Activated CD4-positive, CD25-positive, alpha-beta regulatory T cell treated with anti-CD3 and anti-CD28 coated beads, Interleukin-2, amount 50 U/mL, for 72 hours (primary cell): ENCODE data around the gene CDH4.

Source experiments
- DNase-seq: peaks from one replicate; pipeline ENCODE4 v3.0.0; 2021

Gene CDH4

GRCh38 chr20:61763740-61764400 is 511.8 kb downstream of the CDH4 start:
- DNase-seq = no peak

- DNase-seq = no peak
These were observed 512.5 kb downstream of the CDH4 start for GRCh38 chr20:61764471-61765025.

GRCh38 chr20:61765081-61765870 is 513.2 kb downstream of the CDH4 start:
- no peak for DNase-seq

GRCh38 chr20:61765871-61766654 is 514.0 kb downstream of the CDH4 start:
- no peak for DNase-seq

- DNase-seq = no peak
These were observed 515.0 kb downstream of the CDH4 start for GRCh38 chr20:61766921-61767610.

- no peak for DNase-seq
These were observed 515.9 kb downstream of the CDH4 start for GRCh38 chr20:61767761-61768494.

GRCh38 chr20:61768571-61769285 is 516.7 kb downstream of the CDH4 start:
- no peak for DNase-seq

- DNase-seq = no peak
These were observed 517.3 kb downstream of the CDH4 start for GRCh38 chr20:61769286-61769832.

- DNase-seq = no peak
These were observed 518.1 kb downstream of the CDH4 start for GRCh38 chr20:61770113-61770585.

- DNase-seq = no peak
These were observed 519.8 kb downstream of the CDH4 start for GRCh38 chr20:61771805-61772350.

- DNase-seq = no peak
These were observed 521.0 kb downstream of the CDH4 start for GRCh38 chr20:61772828-61773631.

GRCh38 chr20:61773926-61774587 is 522.0 kb downstream of the CDH4 start:
- DNase-seq = no peak

GRCh38 chr20:61775423-61775822 is 523.4 kb downstream of the CDH4 start:
- no peak for DNase-seq

- no peak for DNase-seq
These were observed 524.5 kb downstream of the CDH4 start for GRCh38 chr20:61776491-61777075.

- DNase-seq = no peak
These were observed 525.9 kb downstream of the CDH4 start for GRCh38 chr20:61777773-61778494.

- DNase-seq = no peak
These were observed 526.4 kb downstream of the CDH4 start for GRCh38 chr20:61778495-61778863.

GRCh38 chr20:61779176-61779965 is 527.3 kb downstream of the CDH4 start:
- DNase-seq = no peak
